HG02943 (cell line): ENCODE data around the gene SLC1A5.

Source experiments
- ATAC-seq: cut with Tn5 transposase; IDR thresholded peaks from one replicate; pipeline ENCODE4 v1.9.1; 2021; ENCODE audit warnings: mild to moderate bottlenecking, low read depth, moderate library complexity; ENCODE audit not compliant: unreplicated experiment

SLC1A5 gene

DNA sequence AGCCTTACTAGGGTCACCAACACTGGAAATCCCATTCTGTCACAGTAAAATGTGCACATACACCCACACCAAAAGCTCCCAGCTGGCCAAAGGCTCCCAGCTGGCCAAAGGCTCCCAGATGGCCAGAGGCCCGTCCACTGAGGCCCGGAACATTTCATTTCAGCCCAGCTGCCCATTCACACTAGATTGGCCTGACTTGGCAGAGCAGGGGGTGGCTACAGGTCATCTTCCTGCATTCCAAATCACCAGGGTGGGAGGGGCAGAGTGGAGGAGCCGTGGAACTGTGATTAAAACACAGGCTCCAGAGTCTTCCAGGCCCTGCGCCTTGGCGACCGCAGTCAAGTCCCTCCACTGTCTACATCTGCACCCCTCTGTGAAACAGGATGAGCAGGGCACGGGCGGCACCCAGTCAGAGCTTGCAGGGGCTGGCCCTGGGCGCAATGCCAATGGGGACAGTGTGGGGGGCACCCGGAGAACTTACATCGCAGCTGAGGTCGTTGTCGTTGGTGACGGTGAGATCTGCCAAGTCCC is 61.4 kb downstream of the SLC1A5 start:
- ATAC-seq: no peak

DNA sequence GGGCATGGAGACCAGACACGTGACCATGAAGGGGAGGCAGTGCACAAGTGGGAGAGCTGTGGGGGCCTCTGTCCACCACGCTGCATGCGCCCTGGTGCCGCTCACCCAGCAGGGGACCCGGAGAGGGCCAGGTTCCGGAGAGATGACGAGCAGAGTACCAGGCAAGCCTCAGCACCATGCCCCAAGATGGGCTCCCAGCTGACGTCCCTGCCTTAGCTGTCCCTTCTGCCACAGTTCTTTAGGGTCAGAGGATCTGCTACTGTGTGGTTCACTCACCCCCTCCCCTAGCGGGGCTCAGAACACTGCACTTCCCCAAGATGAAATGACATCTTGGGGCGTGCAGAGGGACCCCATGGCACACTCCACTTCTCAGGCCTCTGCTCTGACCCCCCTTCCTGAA is 61.8 kb downstream of the SLC1A5 start:
- ATAC-seq: no peak

- no peak for ATAC-seq
Measured at GRCh38 chr19:46725859-46726393, 62.5 kb downstream of the SLC1A5 start.

- ATAC-seq: no peak
Measured at GRCh38 chr19:46725036-46725820, 63.2 kb downstream of the SLC1A5 start.
